ENCODE results near the gene TNRC6B.

- TF ChIP-seq EZH2phosphoT487 (IDR thresholded peaks at IDR 0.05; ENCODE audit: low read depth, severe bottlenecking, unreplicated experiment): no peak
- TF ChIP-seq, protein P1, sequence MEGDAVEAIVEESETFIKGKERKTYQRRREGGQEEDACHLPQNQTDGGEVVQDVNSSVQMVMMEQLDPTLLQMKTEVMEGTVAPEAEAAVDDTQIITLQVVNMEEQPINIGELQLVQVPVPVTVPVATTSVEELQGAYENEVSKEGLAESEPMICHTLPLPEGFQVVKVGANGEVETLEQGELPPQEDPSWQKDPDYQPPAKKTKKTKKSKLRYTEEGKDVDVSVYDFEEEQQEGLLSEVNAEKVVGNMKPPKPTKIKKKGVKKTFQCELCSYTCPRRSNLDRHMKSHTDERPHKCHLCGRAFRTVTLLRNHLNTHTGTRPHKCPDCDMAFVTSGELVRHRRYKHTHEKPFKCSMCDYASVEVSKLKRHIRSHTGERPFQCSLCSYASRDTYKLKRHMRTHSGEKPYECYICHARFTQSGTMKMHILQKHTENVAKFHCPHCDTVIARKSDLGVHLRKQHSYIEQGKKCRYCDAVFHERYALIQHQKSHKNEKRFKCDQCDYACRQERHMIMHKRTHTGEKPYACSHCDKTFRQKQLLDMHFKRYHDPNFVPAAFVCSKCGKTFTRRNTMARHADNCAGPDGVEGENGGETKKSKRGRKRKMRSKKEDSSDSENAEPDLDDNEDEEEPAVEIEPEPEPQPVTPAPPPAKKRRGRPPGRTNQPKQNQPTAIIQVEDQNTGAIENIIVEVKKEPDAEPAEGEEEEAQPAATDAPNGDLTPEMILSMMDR (IDR thresholded peaks at IDR 0.05; ENCODE audit: poor library complexity): no peak
Observed at GRCh38 chr22:40216041-40216756, 38.5 kb downstream of the TNRC6B start.
